HG03432 (cell line): ENCODE data around the gene MAST3.

Source experiments
- ATAC-seq: cut with Tn5 transposase; IDR thresholded peaks from one replicate; pipeline ENCODE4 v1.9.1; 2021; ENCODE audit warnings: mild to moderate bottlenecking, moderate library complexity; ENCODE audit not compliant: unreplicated experiment

MAST3 gene

DNA sequence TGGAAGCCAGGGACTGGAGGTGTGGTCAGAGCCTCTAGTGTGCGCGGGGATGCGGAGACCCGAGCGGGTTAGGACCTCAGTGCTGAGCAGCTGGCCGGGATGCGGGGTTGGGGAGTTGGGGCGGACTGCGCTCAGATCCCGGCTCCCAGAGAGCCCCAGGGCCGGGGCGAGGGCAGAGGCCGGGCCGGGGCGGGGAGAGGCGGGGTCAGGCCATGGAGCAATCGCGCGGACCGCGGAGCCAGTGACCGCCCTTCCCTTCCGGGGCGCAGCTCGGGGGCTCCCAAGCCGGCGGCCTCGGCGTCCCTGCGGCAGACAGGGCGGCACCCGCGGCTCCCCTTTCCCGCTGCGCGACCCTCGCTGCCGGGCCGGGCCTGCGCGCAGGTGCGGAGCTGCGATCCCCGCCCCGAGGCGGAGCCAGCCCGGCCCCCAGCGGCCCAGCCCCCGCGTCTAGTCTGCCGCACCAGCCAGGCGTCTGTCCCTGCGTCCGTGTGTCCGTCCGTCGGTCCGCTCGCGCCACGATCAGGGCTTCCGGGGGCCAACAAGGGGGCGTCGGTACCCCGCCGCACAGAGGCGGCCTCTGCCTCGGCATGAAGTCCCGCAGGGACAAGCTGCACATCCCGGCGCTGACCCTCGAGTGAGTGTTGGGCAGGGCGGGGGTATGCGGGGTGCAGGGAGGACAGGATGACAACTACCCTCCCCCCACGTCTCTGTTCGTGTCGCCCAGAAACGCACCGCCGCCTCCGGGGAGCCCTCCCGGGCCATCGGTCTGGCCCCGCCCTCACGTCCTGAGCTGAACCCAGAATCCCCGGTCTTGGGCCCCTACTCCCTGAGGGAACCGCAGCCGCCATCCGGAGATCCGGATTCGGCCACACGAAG lies 12.4 kb downstream of the MAST3 start:
- ATAC-seq = peak; percentile 41

DNA sequence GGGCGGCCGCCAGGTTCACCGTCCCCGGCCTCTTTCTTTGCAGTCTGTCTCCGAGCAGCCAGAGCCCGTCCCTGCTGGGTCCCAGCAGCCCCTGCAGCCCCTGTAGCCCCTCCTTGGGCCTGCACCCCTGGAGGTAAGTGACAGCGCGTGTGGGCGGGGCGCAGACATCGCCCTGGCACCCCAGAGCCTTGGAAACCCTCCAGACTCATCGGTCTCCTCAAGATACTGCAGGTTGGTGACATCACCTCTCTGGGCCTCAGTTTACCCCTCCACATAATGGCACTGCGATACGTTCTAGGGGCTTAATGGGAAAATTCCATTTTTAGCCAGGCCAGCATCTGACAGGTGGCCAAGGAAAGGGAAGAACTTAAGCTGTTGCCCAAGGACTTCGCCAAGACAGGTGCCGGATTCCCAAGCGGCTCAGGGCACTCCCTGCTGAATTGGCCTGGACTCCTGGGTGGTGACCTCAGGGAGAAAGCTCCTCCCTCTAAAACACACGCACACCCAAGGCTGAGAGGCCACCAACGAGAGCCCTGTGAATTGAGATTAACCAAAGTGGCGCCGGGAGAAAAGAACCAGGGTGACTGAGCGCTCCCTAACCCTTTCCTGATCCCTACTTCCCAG lies 13.1 kb downstream of the MAST3 start:
- ATAC-seq = no peak

- ATAC-seq = no peak
These were observed 15.5 kb downstream of the MAST3 start for GRCh38 chr19:18112989-18113478.

DNA sequence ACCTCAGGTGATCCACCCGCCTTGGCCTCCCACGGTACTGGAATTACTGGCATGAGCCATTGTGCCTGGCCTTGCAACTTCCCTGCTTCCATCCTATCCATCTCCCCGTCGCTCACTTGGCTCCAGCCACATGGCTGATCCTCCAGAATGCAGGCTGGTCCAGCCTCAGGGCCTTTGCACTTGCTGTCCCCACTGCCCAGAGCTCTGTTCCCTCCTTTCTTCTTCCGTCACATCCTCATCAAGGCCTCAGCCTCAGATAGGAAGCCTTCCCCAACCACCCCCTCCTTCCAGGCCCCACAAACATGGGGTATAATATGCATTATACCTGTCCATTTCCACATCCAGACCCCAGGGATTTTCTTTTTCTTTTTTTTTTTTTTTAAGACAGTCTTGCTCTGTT lies 16.2 kb downstream of the MAST3 start:
- no peak for ATAC-seq

GRCh38 chr19:18114483-18114882 lies 16.9 kb downstream of the MAST3 start:
- no peak for ATAC-seq

DNA sequence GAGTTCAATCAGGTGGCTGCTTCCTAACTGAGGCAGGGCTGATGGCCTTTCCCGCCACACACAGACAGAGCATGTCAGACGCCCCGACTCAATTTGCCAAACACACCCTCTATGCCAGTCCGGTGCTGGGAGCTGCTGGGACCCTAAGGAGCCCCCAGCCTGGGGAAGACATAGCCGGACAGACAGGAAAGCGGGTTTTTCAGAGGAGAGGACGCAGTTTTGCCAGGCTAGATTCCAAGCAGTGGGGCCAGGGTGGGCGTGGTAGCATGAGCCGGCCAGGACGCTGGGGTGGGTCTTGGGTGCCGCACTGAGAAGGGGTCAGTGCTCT lies 19.8 kb downstream of the MAST3 start:
- ATAC-seq = no peak

- ATAC-seq = peak; percentile 86
These were observed 20.3 kb downstream of the MAST3 start for GRCh38 chr19:18117692-18118378.

DNA sequence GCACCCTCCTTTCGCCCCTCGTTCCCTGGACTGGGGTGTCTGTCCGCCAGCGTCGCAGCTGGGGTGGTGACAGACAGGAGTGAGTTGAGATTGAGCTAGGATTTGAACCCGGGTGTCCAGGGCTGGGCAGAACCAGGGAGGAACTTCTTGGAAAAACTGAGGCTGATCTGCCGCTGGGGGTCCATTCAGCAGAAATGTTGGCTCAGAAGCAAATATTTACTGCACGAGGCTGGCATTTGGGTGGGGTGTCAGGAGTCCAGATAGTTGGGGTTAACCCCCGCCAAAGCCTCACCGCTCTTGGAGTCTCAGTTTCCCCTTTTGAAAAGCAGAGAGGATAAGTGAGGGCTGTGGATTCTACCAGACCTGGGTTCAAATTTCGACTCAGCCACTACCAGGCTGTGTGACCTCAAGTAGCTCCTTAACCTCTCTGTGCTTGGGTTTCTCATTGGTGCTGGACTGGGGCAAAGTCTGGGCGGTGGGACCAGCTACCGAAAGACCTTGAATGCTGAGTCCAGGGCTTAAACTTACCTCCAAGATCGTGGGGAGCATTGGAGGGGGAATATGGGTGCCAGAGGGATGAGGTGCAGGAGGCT lies 20.9 kb downstream of the MAST3 start:
- no peak for ATAC-seq

GRCh38 chr19:18119013-18119716 lies 21.6 kb downstream of the MAST3 start:
- ATAC-seq = no peak

DNA sequence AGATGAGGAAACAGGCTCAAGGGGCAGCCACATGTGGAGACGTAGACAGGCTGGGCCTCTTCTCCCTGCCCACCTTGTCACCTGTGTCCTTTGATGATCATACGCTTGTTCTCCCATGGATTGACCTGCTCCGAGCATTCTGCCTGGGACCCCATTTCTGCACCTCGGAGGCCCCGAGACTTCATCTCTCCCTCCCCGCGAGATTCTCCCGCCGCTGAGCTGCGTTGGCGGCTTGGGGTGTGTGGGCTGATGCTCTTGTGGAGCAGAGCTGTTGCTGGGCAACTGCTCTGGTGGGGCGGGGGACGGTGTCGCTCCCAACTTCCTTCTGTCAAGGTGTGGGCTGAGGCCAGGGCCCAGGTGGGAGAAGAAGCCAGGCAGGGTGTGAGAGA lies 22.1 kb downstream of the MAST3 start:
- no peak for ATAC-seq

DNA sequence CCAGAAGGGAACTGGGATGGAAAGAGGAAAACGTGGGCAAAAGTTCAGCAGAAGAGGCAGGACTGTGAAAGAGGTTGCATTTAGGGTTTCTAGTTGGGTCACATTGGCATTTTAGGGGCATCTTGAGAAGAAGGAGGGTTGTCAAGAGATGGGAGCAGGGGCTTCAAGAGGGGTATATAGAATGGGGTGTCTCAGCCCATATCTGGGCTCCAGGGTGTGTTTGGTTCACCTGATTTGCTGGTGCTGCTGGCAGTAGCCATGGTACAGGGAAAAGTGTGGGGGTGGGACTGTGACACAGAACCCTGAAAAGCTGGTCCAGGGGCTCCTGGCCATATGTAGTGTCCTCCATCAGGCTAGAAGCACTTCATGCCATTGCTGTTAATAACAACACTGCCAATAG lies 22.5 kb downstream of the MAST3 start:
- no peak for ATAC-seq

- ATAC-seq = no peak
These were observed 23.6 kb downstream of the MAST3 start for GRCh38 chr19:18121166-18121565.

- ATAC-seq = no peak
These were observed 24.8 kb downstream of the MAST3 start for GRCh38 chr19:18122424-18122823.

GRCh38 chr19:18122860-18123795 lies 25.6 kb downstream of the MAST3 start:
- ATAC-seq = no peak

DNA sequence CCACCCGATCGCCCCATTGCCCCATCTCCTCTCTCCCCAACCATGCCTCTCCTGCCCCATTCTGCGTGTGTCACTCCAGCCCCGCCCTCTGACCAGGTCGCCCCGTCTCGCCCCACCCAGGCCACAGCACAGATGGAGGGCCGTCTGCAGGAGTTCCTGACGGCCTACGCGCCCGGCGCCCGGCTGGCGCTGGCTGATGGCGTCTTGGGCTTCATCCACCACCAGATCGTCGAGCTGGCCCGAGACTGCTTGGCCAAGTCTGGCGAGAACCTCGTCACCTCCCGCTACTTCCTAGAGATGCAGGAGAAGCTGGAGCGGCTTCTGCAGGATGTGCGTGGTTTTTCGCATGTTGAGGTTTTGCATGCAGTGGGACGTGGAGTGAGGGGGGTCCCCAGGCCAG lies 26.2 kb downstream of the MAST3 start:
- ATAC-seq = no peak

DNA sequence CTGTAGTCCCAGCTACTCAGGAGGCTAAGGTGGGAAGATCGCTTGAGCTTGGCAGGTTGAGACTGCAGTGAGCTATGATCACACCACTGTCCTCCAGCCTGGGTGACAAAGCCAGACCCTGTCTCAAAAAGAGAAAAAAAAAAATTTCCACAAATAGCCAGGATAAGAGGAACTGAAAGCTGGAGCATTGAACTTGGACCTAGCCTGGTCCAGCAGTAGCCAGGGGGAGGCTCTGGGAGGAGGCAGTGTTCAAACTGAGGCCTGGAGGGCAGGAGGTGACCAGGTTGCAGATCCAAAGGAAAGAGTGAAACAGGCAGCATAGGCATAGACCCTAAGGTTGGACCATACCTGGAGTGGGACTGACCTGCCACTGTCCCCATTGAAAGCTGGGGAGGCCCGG lies 28.5 kb downstream of the MAST3 start:
- ATAC-seq = no peak

- ATAC-seq = no peak
These were observed 30.5 kb downstream of the MAST3 start for GRCh38 chr19:18128044-18128443.

DNA sequence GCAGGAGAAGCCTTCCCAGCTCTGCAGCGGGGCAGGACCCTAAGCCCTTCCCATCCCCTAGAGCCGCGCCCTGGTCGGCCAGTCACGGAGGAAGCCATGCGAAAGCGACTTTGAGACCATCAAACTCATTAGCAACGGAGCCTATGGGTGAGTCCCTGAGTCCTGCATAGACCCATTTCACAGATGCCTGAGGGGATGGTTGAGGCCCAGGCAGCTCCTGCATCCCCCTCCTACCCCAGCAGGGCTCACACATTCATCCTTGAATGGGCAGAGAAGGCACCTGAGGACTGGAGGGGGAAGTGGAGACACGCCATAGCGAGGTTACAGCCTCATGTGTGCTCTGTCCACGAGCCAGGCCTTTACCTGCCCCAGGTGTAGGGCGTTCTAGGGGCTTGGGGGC lies 31.2 kb downstream of the MAST3 start:
- no peak for ATAC-seq

DNA sequence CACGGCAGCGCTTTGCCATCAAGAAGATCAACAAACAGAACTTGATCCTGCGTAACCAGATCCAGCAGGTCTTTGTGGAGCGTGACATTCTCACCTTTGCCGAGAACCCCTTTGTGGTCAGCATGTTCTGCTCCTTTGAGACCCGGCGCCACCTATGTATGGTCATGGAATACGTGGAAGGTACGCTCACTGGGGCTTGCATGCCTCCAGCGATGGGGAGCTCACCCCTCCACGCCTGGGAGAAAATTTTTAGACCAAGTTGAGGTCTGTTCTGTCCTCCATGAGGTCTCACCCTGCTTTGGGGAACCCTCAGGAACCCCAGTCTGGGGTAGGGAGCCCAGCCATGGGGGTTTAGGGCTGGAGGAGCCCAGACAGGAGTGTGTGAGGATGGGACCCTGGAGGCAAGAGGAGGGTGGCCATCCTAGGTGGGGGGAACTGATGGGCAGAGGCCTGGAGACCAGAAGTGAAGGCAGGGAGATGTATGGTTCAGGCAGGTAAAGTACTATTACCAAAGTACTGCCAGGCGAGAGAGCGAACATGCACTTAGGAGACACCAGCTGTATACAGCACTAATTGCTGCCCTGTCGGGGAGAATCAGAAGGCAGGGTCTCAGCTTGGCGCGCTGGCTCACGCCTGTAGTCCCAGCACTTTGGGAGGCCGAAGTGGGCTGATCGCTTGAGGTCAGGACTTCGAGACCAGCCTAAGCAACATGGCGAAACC lies 33.1 kb downstream of the MAST3 start:
- no peak for ATAC-seq
